GM12872 (cell line): Measurements from ENCODE around the gene GCLM.

Experiments used
- TF ChIP-seq, protein P1 (sequence below): IDR thresholded peaks from 3 replicates; pipeline ENCODE4 v1.5.1; 2011; ENCODE audit warnings: low read depth, mild to moderate bottlenecking, low read length, moderate library complexity; ENCODE audit not compliant: insufficient read depth

Gene GCLM

DNA sequence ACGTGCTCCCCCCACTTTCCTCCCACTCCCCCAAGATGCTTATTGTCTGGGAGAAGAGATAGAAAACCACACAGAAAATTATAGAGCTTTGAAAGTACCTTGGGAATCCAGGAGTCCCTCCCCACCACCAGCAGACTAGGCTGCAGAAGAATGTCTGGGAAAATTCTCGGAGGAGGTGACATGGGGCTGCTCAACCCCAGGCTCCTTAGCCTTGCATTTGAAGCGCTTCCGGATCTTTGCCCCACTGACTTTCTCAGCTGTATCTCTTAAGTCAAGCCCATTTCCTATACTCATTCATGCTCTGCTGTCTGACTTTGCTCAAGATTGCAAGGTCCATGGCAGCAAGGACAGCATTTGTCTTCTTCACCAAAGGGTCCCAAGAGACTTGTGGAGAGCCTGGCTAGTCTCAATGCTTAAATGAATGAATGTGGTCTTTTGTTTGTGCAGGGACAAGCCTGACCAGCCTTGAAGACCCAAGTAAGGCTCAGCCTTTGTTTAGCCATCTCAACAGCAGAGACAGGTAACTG is 68.2 kb downstream of the GCLM start:
- TF ChIP-seq, protein P1, sequence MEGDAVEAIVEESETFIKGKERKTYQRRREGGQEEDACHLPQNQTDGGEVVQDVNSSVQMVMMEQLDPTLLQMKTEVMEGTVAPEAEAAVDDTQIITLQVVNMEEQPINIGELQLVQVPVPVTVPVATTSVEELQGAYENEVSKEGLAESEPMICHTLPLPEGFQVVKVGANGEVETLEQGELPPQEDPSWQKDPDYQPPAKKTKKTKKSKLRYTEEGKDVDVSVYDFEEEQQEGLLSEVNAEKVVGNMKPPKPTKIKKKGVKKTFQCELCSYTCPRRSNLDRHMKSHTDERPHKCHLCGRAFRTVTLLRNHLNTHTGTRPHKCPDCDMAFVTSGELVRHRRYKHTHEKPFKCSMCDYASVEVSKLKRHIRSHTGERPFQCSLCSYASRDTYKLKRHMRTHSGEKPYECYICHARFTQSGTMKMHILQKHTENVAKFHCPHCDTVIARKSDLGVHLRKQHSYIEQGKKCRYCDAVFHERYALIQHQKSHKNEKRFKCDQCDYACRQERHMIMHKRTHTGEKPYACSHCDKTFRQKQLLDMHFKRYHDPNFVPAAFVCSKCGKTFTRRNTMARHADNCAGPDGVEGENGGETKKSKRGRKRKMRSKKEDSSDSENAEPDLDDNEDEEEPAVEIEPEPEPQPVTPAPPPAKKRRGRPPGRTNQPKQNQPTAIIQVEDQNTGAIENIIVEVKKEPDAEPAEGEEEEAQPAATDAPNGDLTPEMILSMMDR: no peak

DNA sequence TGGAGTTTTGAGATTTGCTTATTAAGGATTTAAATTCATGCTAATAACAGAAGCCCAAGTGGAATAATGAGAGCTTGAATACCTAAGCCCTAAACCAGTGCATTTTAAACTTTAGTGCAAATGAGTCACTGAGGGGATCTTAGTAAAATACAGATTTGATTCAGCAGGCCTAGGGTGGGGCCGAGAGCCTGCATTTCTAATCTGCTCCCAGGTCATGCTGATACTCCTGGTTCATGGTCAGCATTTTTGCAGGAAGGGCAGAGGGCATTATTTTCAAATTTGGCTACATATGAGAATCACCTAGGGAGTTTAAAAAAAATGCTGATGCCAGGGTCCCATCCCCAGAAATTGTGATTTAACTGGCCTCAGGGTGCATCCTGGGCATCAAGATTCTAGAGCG is 69.5 kb downstream of the GCLM start:
- TF ChIP-seq, protein P1: no peak

DNA sequence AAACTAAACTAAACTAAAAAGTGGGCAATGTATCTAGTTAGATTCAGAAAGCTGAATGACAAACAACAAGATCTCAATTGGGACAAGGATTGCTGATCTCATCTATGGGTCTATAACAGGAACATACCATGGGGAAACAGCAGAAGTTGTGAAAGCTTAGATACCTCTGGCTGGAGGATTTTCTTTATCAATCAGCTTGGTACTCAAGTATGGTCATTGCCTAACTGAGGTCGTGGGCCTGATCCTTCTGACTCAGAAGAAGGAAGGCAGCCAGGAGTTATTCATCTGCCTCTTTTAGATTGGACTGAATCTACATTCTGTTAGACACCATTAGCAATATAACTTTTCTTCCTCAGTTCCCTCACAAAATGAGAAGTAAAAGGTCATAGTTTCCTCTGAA is 69.9 kb downstream of the GCLM start:
- TF ChIP-seq, protein P1: no peak

DNA sequence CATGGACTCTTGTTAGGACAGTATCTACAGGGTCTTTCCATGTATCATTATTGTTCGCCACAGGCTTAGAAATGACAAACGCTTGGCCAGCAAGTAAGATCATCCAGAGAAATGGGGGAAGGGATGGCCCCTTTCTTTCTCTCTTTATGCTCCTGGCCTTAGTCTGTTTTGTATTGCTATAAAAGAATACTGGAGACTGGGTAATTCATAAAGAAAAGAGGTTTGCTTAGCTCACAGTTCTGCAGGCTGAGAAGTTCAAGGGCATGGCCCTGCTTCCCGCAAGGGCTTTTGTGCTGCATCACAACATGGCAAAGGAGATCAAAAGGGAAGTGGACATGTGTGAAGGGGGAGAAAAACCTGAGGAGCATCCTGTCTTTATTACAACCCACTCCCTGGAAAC is 71.3 kb downstream of the GCLM start:
- TF ChIP-seq, protein P1: no peak
